Measurements from ENCODE around the gene SORCS2.

Gene SORCS2

DNA sequence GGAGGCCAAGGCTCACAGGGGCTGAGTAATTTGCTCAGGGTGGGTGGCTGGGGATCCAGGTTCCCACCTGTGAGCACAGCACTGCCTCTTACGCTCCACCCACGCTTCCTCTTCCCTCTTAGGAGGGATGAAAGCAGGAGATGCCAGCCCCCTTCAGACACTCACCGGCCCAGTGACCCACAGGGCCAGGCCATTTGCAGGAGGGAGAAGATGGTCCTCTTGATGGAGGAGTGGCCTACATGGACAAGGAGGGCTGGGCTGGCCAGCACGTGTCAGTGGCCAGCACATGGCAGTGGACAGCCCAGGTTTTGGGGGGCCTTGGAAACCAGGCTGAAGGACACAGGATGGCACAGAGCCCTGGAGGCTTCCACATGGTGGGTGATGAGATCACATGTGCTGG lies 350.4 kb downstream of the SORCS2 start:
- no peak for DNase-seq

DNA sequence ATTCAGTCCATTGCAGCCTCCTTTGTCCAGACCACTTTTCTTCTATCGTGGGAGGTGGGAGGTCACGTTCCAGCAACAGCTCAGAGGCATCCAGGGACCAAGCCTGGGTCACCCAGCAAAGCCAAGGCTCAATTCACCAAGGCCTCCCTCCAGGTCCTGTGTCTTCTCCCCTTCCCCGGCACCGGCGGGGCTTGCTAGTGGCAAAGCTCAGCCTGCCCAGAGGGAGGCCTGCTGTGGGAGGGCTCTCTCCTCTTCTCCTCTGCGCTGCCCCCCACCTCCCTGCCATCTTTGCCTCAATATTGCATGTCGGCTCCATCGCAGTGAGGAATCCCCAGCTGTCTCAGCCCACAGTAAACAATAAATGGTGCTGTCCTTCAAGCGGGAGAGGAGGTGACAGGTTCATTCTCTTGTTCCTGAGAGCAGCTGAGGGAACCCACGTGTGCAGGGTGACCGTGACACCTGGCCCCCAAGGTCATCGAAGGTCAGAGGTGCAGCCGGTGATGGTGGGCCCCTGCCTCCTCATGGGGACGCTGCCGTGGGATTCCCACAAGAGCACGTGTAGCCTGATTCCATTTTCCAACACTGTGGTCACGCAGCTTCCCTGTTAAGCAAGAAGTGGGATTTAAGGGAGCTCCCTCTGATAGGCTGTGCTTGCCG lies 353.9 kb downstream of the SORCS2 start:
- DNase-seq, result no peak

DNA sequence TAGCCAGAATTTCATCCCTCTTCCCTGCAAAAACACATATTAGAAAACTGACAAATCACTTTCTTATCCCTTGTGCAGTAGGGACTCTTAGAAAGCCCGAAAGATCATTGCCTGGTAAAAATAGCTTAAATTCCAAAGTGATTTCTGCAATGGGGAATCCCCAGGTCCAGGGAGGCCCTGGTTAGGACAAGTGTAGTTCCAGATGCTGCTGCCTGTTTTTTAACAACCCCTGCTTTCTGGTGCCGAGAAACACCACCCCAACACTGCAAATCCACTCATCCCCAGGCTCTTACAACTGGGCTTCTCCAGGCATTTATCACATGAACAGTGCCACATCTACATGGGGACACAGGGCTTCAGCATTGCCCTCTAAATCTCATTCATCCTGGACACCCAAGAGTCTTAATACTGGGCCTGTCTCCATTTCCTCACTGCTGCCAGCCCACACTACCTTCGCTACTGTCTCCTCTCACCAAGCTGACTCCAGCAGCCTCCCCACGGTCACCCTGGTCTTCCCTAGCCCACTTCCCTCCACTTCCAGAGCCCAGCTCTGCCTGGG lies 354.6 kb downstream of the SORCS2 start:
- DNase-seq, result no peak

DNA sequence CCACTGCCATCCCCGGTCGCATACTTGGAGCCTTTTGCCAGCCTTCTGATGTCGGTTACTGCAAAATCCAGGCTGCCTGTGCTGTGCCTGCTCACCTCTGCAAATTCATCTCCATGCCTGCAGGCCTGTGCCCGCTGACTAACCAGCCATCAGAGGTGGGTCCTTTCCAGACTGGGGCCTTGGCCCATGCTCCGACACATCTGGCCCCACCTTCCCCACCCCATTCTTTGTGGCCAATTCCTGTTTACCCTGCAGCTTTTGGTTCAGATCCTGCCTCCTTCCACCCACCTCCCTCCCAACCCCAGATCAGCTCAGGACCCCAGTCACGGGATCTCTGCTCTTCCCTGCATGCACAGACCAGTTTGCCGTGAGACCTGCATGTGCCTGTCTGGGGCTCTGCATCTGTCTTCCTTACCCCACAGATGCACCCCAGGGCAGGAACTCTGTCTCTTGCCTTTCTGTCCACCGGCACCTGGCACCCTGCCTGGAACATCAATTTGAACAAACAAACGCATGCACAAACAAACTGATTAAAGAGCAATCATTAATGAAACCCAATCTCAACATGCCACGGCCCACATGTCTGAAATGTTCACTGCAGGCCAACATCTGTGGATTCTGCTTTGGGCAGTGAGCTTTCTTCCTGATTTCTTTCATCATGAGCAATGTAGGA lies 355.2 kb downstream of the SORCS2 start:
- no peak for DNase-seq

DNA sequence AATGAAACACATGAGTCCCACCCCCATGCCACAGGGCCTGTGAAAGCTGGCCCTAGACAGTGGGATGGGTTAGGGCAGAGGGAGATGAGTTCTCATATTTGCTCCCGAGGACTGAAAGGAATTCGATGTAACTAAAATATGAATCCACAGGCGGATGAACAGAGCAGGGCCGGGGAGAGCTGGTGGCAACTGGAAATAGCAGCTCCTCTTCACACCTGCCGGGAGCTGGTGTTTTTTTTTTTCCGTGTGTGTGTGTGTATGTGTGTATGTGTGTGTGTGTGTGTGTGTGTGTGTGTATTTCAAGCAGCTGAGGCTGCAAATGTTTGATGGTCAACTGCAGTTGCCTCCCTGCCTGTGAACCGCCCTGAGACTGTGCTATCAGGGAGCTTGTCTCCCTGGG lies 357.5 kb downstream of the SORCS2 start:
- no peak for DNase-seq

DNA sequence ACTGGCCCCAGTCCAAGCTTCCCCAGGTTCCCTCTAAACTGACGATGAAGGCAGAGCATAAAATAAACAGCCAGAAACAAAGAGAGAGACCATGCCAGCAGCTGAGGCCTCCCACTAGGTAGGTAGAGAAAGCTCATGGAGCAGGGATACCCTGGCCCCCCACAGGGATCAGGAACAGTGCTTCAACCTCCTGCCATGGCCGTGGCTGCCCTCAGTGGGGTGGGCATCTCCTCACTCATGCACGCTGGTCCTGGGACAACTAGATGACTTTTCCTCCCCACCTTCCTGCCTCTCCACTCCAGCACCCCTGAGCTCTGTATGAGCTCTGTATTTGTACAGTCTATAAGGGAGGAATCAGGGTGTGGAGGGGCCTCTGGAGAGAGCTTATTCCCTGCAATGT lies 360.1 kb downstream of the SORCS2 start:
- DNase-seq, result no peak

DNA sequence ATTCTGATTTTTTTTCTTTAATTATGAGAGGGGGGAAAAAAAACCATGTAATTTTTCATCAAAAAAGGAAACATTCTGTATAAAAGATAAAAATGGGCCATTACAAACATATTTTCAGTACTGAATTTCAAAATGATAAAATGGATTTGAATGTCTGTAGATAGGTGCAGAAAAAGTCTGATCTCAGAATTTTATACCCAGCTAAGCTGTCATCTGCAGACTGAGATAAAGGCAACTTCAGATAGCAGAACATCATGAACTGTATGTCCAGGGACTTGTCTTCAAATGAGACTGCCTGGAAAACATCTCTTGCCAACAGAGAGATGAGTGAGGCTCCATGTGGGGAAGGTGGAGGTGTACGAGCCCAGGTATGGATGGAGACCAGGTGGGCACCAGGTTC lies 360.9 kb downstream of the SORCS2 start:
- no peak for DNase-seq

DNA sequence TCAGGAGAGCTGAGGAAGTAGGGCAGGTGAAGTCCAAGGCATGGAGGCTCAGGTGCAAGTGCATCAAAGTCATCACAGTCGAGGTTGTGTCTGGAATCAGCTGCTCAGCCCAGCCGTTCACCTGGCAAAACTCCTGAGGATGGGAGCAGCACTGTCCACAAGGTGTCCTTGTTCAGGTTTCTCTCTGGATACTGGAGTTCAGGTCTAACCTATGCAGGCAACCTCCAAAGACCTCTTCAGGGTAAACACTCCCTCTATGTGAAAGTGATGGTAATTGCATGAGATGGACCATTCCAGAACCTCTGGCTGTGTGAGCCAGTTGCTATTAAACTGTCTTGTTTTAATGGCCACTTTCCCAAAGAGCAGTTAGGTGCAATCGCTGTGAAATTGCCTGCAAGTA lies 362.6 kb downstream of the SORCS2 start:
- no peak for DNase-seq

DNA sequence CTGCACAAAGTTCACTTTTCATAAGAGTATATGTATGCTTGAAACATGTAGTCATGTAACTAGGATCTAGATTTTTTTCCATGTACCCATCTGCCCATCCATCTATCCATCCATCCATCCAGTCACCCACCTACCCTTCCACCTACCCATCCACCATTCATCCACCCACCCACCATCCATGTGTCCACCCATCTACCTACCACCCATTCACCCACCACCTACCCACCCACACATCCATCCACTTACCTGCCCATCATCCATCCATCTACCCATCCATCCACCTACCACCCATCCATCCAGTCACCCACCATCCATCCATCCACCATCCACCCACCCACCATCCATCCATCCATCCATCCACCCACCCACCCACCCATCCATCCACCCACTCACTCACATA lies 364.2 kb downstream of the SORCS2 start:
- no peak for DNase-seq

DNA sequence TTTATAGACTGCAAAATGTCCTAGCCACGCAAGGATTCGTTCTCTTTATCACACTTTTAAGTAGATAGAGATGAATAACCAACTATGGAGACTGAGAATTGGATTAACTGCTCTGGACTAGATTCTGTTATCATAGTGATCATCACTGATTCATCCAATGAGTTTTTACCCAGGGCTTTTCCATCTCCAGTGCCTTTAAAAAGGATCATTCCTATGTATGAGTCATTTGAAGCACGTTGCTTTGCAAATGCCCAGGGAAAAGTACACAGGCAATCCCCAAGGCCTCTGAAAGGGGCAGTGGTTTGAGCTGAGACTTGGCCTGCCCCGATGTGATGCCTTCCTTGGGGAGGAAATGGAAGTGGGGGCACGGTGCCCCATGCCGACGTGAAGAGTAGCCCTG lies 365.1 kb downstream of the SORCS2 start:
- DNase-seq, result no peak

DNA sequence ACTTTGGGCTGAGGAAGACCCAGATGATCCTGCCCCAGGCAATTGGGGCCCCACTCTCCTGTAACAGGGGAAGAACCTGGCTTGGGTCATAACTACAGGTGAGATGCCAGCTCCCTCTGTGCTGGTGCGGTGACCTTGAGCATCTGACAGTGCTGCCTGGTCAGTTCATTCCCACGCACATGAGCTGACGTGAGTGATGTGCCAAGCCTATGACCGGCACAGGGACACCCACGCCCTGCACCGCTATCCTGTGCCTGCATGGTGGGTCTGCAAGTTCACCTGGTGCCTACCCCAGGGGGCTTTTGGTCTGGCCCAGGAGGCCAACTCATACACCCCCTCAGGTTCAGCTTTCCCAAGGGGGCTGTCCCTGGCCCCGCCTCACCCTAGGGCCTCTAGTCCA lies 366.1 kb downstream of the SORCS2 start:
- no peak for DNase-seq

DNA sequence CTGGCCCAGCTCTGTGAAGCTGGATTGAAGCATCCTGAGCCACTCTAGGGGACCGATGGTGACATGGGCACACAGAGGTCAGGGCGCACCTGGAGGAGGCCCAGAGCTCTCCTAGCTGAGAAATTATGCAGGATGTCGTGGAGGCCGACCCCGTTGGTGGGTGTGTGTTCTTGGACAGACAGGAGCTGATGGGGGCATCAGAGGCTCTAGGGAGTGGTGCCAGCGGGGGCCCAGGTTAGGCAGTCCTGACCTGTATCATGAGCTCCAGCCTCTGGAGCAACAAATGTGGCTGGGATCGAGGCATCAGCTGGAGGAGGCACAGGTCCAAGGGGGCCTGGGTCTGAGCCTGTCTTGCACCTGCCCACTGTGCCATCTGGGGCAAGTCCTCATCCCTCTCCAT lies 367.0 kb downstream of the SORCS2 start:
- DNase-seq, result no peak

DNA sequence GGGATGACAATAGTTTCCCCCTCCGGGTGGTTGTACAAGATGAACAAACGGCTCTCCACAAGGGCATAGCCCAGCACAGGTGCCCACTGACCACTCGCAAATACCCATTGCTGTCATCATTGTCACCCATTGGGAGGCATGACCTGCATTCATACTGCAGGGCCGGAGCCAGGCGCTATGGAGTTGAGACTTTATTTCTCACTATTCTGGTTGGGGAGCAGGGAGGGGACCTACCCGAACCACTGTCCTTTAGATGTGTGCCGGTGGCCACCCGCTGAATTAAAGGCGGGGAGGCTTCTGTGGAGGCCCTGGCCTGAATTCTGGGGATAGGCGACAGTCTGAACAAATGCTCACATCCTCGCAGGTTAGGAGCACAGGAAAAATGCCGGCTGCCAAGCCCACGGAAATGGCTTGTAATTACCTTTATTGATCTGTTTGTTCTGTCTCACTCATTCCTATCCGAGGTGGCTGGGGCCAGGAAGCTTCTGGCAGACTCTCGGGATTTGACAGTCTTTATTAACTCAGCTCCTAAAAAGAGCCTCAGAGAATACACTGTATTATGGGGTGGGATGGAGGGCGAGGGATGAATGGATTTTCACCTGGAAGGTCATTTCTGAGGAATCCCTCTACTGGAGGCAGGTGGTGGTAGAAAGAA lies 367.5 kb downstream of the SORCS2 start:
- DNase-seq, result no peak

DNA sequence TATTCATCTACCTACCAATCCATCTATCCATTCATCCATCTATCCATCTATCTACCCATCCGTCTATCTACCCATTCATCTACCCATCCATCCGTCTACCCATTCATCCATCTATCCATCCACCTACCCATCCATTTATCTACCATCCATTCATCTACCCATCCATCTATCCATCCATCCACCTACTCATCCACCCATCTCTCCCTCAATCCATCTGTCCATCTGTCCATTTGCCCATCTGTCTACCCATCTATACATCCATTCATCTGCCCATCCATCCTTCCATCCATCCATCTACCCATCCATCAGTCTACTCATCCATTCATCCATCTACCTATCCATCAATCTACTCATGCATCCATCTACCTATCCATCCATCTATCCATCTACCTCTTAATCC lies 369.2 kb downstream of the SORCS2 start:
- no peak for DNase-seq

DNA sequence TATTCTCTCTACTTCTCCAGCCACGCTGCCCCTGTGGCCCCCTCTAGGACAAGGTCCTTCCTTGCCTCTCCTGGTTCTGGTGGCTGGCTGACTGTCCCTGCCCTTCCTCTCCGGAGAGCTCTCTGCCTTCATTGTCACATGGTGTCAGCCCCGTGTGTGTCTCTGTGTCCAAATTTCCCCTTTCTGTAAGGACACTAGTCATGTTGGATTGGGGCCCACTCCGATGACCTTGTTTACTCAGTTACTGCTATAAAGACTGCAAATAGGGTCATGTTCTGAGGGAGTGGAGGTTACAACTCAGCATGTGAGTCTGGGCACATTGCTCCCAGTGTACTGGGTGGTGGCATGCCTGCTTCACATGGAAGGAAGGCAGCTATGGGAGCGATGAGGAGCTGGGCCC lies 371.9 kb downstream of the SORCS2 start:
- no peak for DNase-seq

DNA sequence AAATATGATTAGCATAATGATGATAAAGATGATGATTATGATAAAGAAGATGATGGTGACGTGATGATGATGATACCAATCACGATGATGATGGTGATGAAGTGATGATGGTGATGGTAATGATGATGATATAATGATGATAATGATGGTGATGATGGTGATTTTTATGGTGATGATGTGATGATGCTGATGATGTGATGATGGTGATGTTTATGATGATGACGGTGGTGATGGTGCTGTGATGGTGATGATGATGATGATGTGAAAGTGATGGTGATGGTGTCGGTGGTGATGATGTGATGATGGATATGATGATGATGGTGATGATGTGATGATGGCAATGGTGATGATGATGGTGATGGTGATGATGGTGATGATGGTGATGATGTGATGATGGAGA lies 373.1 kb downstream of the SORCS2 start:
- no peak for DNase-seq

DNA sequence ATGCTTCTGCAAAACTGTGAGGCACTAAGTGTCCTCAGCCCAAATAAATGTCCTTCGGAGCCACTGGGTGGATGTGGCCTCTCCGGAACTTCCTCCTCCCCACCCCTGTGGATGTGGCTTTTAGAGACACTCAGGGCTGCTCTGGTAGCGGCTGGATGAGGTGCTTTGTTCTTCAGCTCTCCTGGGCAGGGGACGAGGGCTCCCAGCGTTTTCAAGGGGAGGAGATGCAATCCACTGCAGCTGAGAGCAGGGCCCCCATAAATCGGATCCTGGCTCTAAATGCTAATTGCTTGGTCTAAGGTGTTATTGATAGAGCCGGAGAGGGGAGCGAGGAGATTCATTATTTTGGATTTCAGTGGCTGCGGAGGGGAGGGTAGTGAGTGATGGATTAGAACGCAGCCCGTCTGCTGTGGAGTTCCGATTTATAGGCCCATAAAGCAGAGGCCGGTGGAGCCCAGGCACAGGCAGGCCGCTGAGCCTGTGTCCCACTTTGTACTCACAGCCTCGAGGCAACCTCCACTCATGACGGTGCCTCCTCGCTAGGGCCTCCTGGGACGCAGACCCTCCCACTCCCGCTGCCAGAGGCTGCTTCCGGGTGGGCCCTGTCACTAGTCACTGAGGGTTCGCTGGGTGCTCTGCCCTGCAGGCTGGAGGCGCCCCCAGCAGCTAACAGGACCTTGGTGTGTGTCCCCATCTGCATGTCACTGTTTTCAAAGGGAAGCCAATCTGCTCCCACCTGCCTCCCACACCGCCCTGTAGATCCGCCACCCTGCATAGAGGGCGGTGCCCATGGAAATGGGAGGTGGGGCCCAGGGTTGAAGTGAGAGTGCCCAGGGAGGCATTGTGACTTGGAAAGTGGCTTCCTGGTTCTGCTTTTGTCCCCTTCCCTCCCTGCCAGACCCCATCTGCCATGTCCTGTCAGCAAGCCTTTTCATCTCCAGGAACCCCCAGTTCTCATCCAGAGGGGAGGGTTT lies 377.8 kb downstream of the SORCS2 start:
- no peak for DNase-seq

DNA sequence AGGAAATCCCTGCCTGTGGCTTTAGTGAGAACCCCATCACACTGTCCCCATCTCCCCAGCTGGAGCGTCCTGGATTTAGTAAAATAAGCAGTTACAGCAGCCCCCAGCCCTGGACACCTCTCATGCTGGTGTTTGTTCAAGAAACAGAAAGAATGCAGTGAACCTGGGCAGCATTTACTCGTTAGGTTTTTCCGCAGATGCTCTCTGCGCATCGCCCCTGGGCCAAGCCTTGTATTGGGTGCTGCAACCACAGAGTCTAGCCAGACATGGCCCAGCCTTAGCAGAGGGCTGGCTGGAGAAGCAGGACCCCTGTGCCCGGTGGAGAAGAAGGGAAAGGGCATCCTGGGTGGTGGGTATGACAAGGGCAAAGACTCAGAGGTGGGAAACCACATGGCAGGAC lies 378.7 kb downstream of the SORCS2 start:
- no peak for DNase-seq

DNA sequence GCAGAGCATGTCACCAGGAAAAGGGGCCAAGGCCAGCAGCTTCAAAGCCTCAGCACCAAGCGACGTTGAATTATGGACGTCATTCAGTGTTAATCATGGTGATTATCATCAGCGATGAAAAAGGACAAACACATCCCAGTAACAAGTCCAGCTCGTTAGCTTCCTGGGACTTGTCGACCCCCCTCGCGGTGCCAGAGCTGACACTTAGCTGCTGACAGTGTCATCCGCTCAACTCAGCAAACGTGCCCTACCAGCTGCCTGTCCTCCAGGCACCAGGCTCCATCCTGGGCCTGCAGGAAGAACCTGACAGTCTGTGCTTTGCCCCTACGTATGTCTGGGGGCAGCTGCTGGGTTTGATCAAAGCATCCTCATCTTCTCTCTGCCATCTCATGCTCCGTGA lies 379.4 kb downstream of the SORCS2 start:
- no peak for DNase-seq

DNA sequence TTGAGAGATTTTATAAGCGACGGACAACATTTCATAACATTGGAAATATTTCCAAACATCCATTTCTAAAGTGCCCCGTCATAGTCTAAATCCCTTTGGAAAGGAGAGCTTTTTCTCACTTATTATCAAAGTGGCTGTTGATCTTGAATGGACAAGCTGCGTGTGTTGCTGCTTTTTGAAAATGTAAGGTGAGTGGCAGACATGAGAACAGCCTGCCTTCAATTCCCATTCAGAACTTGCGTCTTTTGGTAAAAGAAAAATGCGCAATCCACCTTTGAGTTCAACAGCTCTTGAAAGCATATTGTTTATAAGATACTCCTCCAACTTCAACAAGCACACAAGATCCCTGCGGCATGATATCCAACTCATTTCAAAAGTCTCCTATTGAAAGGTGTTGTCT lies 380.6 kb downstream of the SORCS2 start:
- no peak for DNase-seq

DNA sequence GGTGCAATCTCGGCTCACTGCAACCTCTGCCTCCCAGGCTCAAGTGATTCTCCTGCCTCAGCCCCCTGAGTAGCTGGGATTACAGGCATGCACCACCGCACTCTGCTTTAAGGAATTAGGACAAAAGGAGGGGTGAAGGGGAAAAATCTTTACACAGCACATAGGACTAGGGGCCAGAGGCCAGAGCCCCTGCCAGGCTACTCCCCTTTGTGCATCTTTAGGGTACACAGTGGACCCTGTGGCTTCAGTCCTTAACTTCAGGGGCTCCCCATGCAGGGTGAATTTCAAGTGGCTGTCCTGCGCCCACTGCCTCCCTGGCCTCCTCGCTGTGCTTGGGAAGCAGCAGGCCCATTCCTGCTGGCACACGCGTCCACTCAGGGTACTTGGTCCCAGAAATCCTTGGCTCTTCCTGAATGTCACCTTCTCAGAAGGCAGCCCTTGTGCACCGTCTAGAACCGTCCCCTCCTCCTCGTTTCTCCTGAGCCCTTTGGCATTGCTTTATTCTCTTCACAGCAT lies 381.3 kb downstream of the SORCS2 start:
- no peak for DNase-seq

DNA sequence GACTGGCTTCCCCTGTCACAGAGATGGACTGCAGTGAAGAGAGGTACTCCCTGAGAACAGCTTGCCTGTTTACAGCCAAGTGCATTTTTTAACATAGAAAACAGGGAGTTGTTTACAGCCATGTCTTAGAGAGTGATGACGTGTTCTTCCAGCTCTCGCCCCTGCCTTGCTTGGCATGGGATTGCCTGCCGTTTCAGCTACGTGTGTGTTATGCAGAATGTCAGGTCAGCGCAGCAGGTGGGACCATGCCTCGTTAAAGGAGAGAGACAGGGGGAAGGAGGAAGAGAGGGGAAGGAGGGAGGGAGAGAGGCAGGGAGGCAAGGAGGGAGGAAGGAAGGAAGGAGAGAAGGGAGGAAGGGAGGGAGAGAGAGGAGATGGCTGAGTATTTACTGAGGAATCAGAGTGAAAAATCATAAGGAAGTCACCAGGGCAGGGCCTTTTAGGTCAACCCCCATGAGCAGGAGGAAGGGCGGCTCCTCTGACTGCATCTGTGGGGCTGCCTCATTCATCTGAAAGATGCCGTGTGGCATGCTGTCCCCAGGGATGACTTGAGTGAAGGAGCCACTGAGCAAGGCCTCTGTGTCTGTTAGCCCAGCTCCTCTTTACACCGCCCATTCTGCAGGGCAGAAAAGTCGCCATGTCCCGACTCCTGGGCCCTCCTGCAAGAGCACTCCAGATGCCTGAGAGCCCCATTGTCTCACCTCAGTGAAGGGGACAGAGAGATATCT lies 382.1 kb downstream of the SORCS2 start:
- DNase-seq, result no peak
